Aorta (tissue), 5 donors: ENCODE results near the gene DDR2. TPM values are rescaled to one million over a fixed set of nuclear protein-coding genes. Genes with fewer than 3 reads are reported as not detected.

ENCODE experiments used
- ATAC-seq: fragments of 200-7000 bp; cut with Tn5 transposase; one replicate; pipeline ENCODE4 v1.9.1; 2022; ENCODE audit warnings: moderate library complexity; ENCODE audit not compliant: low FRiP score
- DNase-seq, 2 donors: peaks; one replicate each; pipeline ENCODE4 v3.0.0-alpha.2; 2020
- H3K27ac ChIP-seq, 2 donors: one replicate each; pipeline ENCODE4 v1.5.1; 2013; ENCODE audit warnings: low read length in 2 of 2, mild to moderate bottlenecking in 2 of 2, moderate library complexity in 2 of 2, control low read depth in 1 of 2, inconsistent platforms in 1 of 2, low read depth in 1 of 2
- H3K27me3 ChIP-seq, 2 donors: one replicate each; pipeline ENCODE4 v1.6.1; 2013; ENCODE audit warnings: control low read depth in 1 of 2, low read length in 1 of 2, mild to moderate bottlenecking in 1 of 2, moderate library complexity in 1 of 2; ENCODE audit not compliant: insufficient read depth in 2 of 2, control insufficient read depth in 1 of 2
- H3K36me3 ChIP-seq, 2 donors: one replicate each; pipeline ENCODE4 v1.6.1; 2013; ENCODE audit warnings: control low read depth in 1 of 2, low read length in 1 of 2, mild to moderate bottlenecking in 1 of 2; ENCODE audit not compliant: insufficient read depth in 2 of 2, control insufficient read depth in 1 of 2
- H3K4me1 ChIP-seq, 2 donors: one replicate each; pipeline ENCODE4 v1.6.1; 2013; ENCODE audit warnings: low read length in 2 of 2, control low read depth in 1 of 2, mild to moderate bottlenecking in 1 of 2, moderate library complexity in 1 of 2; ENCODE audit not compliant: insufficient read depth in 2 of 2, control insufficient read depth in 1 of 2
- H3K4me3 ChIP-seq, 2 donors: one replicate each; pipeline ENCODE4 v1.5.1; 2013; ENCODE audit warnings: low read length in 2 of 2, control low read depth in 1 of 2, mild to moderate bottlenecking in 1 of 2
- H3K9me3 ChIP-seq: one replicate; pipeline ENCODE4 v1.6.1; 2013; ENCODE audit warnings: mild to moderate bottlenecking, low read length; ENCODE audit not compliant: control insufficient read depth
- WGBS, 2 donors: extraction: QIAGEN DNeasy Blood & Tissue Kit; methylation state at CpG; one replicate each; pipeline ENCODE4 v1.1.7; 2013; 5-methylcytosine and 5-hydroxymethylcytosine counted together
- intact Hi-C, 2 donors: fragments of 100-400 bp; cut with DNase I; formaldehyde crosslinking; loops; one replicate each; pipeline versions ENCODE4 v1.14.2 to v1.15.0; 2022
- polyA plus RNA-seq, 2 donors: library from polyadenylated mRNA; stranded (reverse); fragments of 200-250 nt; gene quantifications; one replicate each; pipeline ENCODE4 v1.2.3, GENCODE V29; 2013
- total RNA-seq, 2 donors: library from RNA; stranded (reverse); fragmentation: NEBNext Ultra II Directional; extraction: Animal tissue kit (Norgen Biotek cat#: 25700); gene quantifications; one replicate each; pipeline ENCODE4 v1.2.1, GENCODE V29; 2021
- donor health status: healthy with polysubstance abuse.
- donor health status: Bipolar disorder and iron deficiency.
- donor health status: DM: no; HTN: no; CAD: no.
- donor health status: DM: no; HTN: no; CAD: no.
- donor health status: DM: yes; HTN: yes; CAD: no.

DDR2 gene
- total and polyA plus RNA-seq, 4 donors, result 24.8 to 146 (median 76.5) TPM

DNA sequence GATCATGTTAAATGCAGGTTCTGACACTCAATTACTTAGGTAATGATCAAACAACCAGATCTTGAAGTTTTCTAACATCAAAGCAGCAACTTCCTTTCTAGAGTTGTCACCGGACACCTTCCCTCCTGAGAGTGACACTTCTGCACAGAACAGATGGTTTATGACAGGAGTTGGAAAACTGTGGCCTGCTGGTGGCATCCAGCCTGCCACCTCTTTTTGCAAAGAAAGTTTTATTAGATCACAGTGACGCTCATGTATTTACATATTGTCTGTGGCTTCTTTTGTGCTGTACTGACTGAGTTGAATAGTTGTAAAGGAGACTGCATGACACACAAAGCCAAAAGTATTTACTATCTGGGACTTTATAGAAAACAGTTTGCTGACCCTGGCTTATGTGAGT is 28.3 kb downstream of the DDR2 start:
- H3K36me3 ChIP-seq, result peaks cover 0 to 3% of the 10 kb centered on the region in 2 donors
- H3K27ac ChIP-seq, result no peak overlapping the region
- WGBS, 2 donors, result 71 to 87% methylated on average over 2 of the region's 2 CpGs
- no peaks in the 10 kb centered on the region for H3K27me3 ChIP-seq
- H3K4me3 ChIP-seq, result no peak overlapping the region
- no peak for ATAC-seq
- H3K4me1 ChIP-seq, result peaks cover 5 to 7% of the 10 kb centered on the region in 2 donors
- H3K9me3 ChIP-seq, result no peaks in the 10 kb centered on the region
- DNase-seq, result no peak
- intact Hi-C loops, result no loop called here

DNA sequence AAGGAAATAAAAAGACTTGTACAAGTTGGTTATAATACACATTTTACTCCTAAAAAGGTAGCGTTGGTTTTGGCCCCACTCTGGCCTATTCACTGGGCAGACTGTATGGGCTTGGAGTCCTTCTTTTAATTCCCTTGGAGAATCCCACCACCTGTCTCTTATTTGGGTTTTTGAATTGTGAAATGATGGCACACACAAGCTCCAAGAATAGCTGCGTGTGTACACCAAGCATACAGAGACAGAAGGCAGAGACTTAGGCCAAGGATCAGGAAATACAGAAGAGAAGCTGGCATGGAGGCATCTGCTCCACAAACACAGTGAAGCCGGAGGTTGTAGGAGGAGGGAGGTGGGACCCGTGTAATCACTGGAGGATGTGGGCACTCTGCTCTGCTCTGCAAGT is 29.1 kb downstream of the DDR2 start:
- WGBS, 2 donors, result 47 to 52% methylated on average over 4 of the region's 4 CpGs
- intact Hi-C loops, result no loop called here
- Histone ChIP-seq H3K4me3 (no peak overlapping the region), H3K4me1 (peaks cover 6 to 7% of the 10 kb centered on the region in 2 donors), H3K36me3 (peaks cover 0 to 1% of the 10 kb centered on the region in 2 donors), H3K27ac (no peak overlapping the region), H3K9me3 (no peaks in the 10 kb centered on the region), H3K27me3 (no peaks in the 10 kb centered on the region)
- ATAC-seq (no peak), DNase-seq (no peak)

- no peak overlapping the region for H3K27ac ChIP-seq
- H3K9me3 ChIP-seq, result no peaks in the 10 kb centered on the region
- intact Hi-C loops, result no loop called here
- DNase-seq (no peak), ATAC-seq (no peak)
- H3K4me1 ChIP-seq, result peaks cover 6 to 7% of the 10 kb centered on the region in 2 donors
- H3K4me3 ChIP-seq, result no peak overlapping the region
- no peaks in the 10 kb centered on the region for H3K27me3 ChIP-seq
- peaks cover 0 to 1% of the 10 kb centered on the region in 2 donors for H3K36me3 ChIP-seq
Observed at GRCh38 chr1:162662013-162662412, 29.7 kb downstream of the DDR2 start.

DNA sequence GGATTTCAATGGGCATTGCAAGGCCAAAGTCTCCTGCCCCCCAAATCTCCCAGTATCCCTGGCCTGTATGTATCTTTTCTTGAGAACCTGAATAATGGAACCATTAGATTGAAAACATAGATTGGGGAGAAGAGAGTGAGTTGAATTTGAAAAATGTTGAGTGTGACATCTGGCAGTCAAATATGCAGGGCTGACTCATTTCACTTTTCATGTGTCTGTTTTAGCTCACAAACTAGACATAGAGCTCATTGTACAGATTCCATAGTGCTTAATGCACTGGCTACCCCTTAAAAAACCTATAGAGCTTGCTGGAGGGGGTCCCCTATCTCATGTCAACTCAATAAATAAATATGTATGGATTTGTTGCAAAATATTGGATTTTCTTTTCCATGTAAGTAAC is 30.8 kb downstream of the DDR2 start:
- Histone ChIP-seq H3K27ac (no peak overlapping the region), H3K9me3 (no peaks in the 10 kb centered on the region), H3K36me3 (peaks cover 0 to 1% of the 10 kb centered on the region in 2 donors), H3K27me3 (no peaks in the 10 kb centered on the region), H3K4me1 (peaks cover 6 to 7% of the 10 kb centered on the region in 2 donors), H3K4me3 (no peak overlapping the region)
- ATAC-seq (no peak), DNase-seq (no peak)
- intact Hi-C loops, result no loop called here

DNA sequence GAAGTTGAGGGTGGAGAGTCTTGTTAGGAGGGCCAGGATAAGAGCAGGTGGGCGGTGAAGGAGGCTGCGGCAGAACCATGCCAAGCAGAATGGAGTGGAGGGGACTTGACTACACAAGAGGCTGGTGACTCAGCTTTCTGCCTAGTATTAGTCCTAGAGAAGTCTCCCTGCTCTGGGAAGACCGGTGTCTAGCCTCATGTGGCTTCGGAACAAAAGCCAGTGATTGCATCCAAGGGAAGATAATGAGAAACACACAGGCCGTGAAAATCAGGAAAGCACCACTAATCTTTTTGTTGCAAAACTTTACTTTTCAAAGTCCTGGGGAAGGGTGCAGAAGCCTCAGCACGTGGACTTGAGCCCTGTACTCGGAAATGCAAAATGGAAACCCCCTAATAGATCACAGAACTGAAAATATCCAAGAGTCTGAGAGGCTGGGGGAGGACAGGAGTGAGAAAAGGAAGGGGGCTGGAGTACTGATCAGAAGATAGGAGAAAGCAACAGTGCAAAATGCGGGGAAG is 31.4 kb downstream of the DDR2 start:
- Histone ChIP-seq H3K27ac (no peak overlapping the region), H3K9me3 (no peaks in the 10 kb centered on the region), H3K36me3 (peaks cover 0 to 1% of the 10 kb centered on the region in 2 donors), H3K27me3 (no peaks in the 10 kb centered on the region), H3K4me1 (peaks cover 6 to 7% of the 10 kb centered on the region in 2 donors), H3K4me3 (no peak overlapping the region)
- DNase-seq, result peak in 1 of 2 donors; percentile 48
- 45 to 48% methylated on average over 8 of the region's 8 CpGs for WGBS, 2 donors
- ATAC-seq, result peak; percentile 81
- intact Hi-C loops, result no loop called here

GRCh38 chr1:162666006-162666645 is 33.9 kb downstream of the DDR2 start:
- Histone ChIP-seq H3K4me3 (no peak overlapping the region), H3K27me3 (no peaks in the 10 kb centered on the region), H3K4me1 (peaks cover 6 to 7% of the 10 kb centered on the region in 2 donors), H3K27ac (no peak overlapping the region), H3K36me3 (no peaks in the 10 kb centered on the region), H3K9me3 (no peaks in the 10 kb centered on the region)
- 59 to 67% methylated on average over 5 of the region's 5 CpGs for WGBS, 2 donors
- ATAC-seq (no peak), DNase-seq (no peak)
- intact Hi-C loops, result no loop called here

- Histone ChIP-seq H3K9me3 (no peaks in the 10 kb centered on the region), H3K27ac (no peak overlapping the region), H3K4me3 (no peak overlapping the region), H3K4me1 (peaks cover 8 to 11% of the 10 kb centered on the region in 2 donors), H3K27me3 (no peaks in the 10 kb centered on the region), H3K36me3 (no peaks in the 10 kb centered on the region)
- no peak for DNase-seq
- 67 to 69% methylated on average over 2 of the region's 2 CpGs for WGBS, 2 donors
- ATAC-seq, result no peak
- intact Hi-C loops, result no loop called here
Observed at GRCh38 chr1:162667381-162668080, 35.3 kb downstream of the DDR2 start.

DNA sequence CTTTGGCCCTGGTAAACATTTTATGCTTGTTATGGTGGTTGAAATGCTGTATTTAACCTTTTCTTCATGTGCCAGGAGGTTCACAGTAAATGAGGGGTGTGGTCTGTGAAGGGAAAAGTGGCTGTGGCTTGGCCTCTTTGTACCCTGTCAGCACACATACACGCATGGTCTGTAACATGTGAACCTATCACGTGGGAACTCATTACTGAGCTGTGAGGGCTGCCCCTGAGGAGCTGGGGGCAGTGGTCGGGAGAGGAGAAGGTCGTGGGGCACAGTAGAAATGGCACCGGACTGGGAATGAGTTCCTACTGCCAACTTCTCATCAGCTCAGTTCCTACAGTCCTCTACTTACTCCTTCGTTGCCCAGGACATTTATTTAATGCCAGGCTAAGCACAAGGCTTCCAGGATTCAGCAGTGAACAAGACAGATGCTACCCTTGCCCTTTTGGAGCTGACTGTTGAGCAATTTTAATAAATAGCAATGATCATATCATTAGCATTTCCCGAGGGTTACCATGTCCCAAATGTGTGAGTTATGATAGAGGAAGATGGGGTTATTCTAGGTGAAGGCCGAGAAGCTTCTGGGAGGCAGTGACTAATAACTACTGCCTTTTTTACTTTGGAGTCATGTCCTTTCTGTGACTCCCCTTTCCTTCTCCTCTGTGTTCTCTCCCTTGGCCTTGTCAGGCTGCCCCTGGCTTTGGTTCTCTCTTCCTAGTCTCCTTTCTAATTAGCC is 38.8 kb downstream of the DDR2 start:
- 58 to 60% methylated on average over 8 of the region's 8 CpGs for WGBS, 2 donors
- Histone ChIP-seq H3K36me3 (no peaks in the 10 kb centered on the region), H3K9me3 (no peaks in the 10 kb centered on the region), H3K4me3 (no peak overlapping the region), H3K4me1 (peaks cover 5 to 12% of the 10 kb centered on the region in 2 donors), H3K27ac (peak overlapping the region; percentile 1 to 73), H3K27me3 (no peaks in the 10 kb centered on the region)
- intact Hi-C loops, result loop anchor here in 1 of 2 donors (5.0 kb wide), 1 partner anchor 39 kb away; the partner anchor contains the start of gene DDR2
- no peak for DNase-seq
- peak; percentile 69 for ATAC-seq
